GM23338 (cell line): Measurements from ENCODE around the gene FRMD3. TPM values are rescaled to one million over a fixed set of nuclear protein-coding genes. Genes with fewer than 3 reads are reported as not detected.

ENCODE experiments used
- ATAC-seq: fragments of 200-7000 bp; cut with Tn5 transposase; 3 replicates; pipeline ENCODE4 v1.9.1; 2020
- DNase-seq: peaks from one replicate; pipeline ENCODE4 v3.0.0-alpha.2; 2015; ENCODE audit warnings: low spot score
- H2AFZ ChIP-seq: fragments of 200-600 bp; sonication (generic); 2 replicates; pipeline ENCODE4 v1.8.0; 2016; ENCODE audit warnings: antibody characterized with exemption, mild to moderate bottlenecking, moderate library complexity
- H3F3A ChIP-seq: fragments of 200-600 bp; sonication (generic); replicated peaks from 2 replicates; pipeline ENCODE4 v1.8.0; 2017; ENCODE audit warnings: antibody characterized with exemption, mixed run types, low read depth
- H3K27ac ChIP-seq: fragments of 200-600 bp; sonication (generic); 2 replicates; pipeline ENCODE4 v1.6.1; 2016; ENCODE audit warnings: low read depth
- H3K27me3 ChIP-seq: fragments of 200-600 bp; sonication (generic); 2 replicates; pipeline ENCODE4 v1.8.0; 2016; ENCODE audit warnings: mild to moderate bottlenecking, mixed run types, moderate library complexity; ENCODE audit not compliant: insufficient read depth
- H3K36me3 ChIP-seq: fragments of 200-600 bp; sonication (generic); 2 replicates; pipeline ENCODE4 v1.8.0; 2016; ENCODE audit warnings: mild to moderate bottlenecking; ENCODE audit not compliant: insufficient read depth
- H3K4me1 ChIP-seq: fragments of 200-600 bp; sonication (generic); 2 replicates; pipeline ENCODE4 v1.8.0; 2016; ENCODE audit warnings: mild to moderate bottlenecking, moderate library complexity; ENCODE audit not compliant: insufficient read depth
- H3K4me2 ChIP-seq: fragments of 200-600 bp; sonication (generic); 2 replicates; pipeline ENCODE4 v1.7.1; 2017; ENCODE audit warnings: mixed run types
- H3K4me3 ChIP-seq: fragments of 200-600 bp; sonication (generic); 2 replicates; pipeline ENCODE4 v1.6.1; 2016; ENCODE audit warnings: mixed run types
- H3K79me2 ChIP-seq: fragments of 200-600 bp; sonication (generic); replicated peaks from 2 replicates; pipeline ENCODE4 v1.8.0; 2017; ENCODE audit warnings: mild to moderate bottlenecking; ENCODE audit not compliant: insufficient read depth
- H3K9me2 ChIP-seq: fragments of 200-600 bp; sonication (generic); 2 replicates; pipeline ENCODE4 v1.8.0; 2017; ENCODE audit not compliant: insufficient read depth
- H4K20me1 ChIP-seq: fragments of 200-600 bp; sonication (generic); replicated peaks from 2 replicates; pipeline ENCODE4 v1.8.0; 2017; ENCODE audit warnings: mild to moderate bottlenecking; ENCODE audit not compliant: insufficient read depth
- H3K27ac Mint-ChIP-seq: 2 replicates; pipeline ENCODE4 v1.8.0; 2020; ENCODE audit warnings: inconsistent platforms, mild to moderate bottlenecking, moderate library complexity, mixed read lengths
- H3K27me3 Mint-ChIP-seq: 3 replicates; pipeline ENCODE4 v1.8.0; 2022; ENCODE audit warnings: low read depth, mild to moderate bottlenecking, moderate library complexity, mixed read lengths, inconsistent platforms; ENCODE audit not compliant: insufficient read depth, poor library complexity
- H3K36me3 Mint-ChIP-seq: 3 replicates; pipeline ENCODE4 v1.8.0; 2021; ENCODE audit warnings: low read depth, mild to moderate bottlenecking, inconsistent platforms, moderate library complexity, mixed read lengths
- H3K4me1 Mint-ChIP-seq: 3 replicates; pipeline ENCODE4 v1.8.0; 2020; ENCODE audit warnings: mild to moderate bottlenecking, inconsistent platforms, mixed read lengths
- H3K4me3 Mint-ChIP-seq: 3 replicates; pipeline ENCODE4 v1.8.0; 2021; ENCODE audit warnings: moderate library complexity, mild to moderate bottlenecking, inconsistent platforms, mixed read lengths
- H3K9me3 Mint-ChIP-seq: 3 replicates; pipeline ENCODE4 v1.8.0; 2020; ENCODE audit warnings: moderate library complexity, mild to moderate bottlenecking, inconsistent platforms, mixed read lengths
- CREB1 ChIP-seq: fragments of 250-450 bp; sonication (Bioruptor Pico); IDR thresholded peaks from 2 replicates; pipeline ENCODE4 v1.5.0; 2020; ENCODE audit warnings: low read depth, mild to moderate bottlenecking, moderate library complexity
- EZH2 ChIP-seq: fragments of 200-600 bp; sonication (generic); IDR thresholded peaks from one replicate; pipeline ENCODE4 v1.8.0; 2017; ENCODE audit warnings: antibody characterized with exemption, mild to moderate bottlenecking, low read depth; ENCODE audit not compliant: unreplicated experiment
- EZH2phosphoT487 ChIP-seq: fragments of 200-600 bp; sonication (generic); IDR thresholded peaks from one replicate; pipeline ENCODE4 v1.8.1; 2018; ENCODE audit warnings: antibody characterized with exemption; ENCODE audit not compliant: unreplicated experiment
- JUNB ChIP-seq: IDR thresholded peaks from one replicate; pipeline ENCODE4 v1.6.1; 2016; ENCODE audit warnings: antibody characterized with exemption; ENCODE audit not compliant: unreplicated experiment
- NANOG ChIP-seq: IDR thresholded peaks from 2 replicates; pipeline ENCODE4 v1.6.1; 2016; ENCODE audit warnings: antibody characterized with exemption, borderline replicate concordance
- POLR2AphosphoS5 ChIP-seq: IDR thresholded peaks from 2 replicates; pipeline ENCODE4 v1.6.1; 2016; ENCODE audit warnings: antibody characterized with exemption, low read depth
- STAT1 ChIP-seq: IDR thresholded peaks from one replicate; pipeline ENCODE4 v1.6.1; 2016; ENCODE audit warnings: antibody characterized with exemption; ENCODE audit not compliant: unreplicated experiment
- ZNF114 ChIP-seq: fragments of 250-450 bp; sonication (Bioruptor Pico); IDR thresholded peaks from 2 replicates; pipeline ENCODE4 v1.5.0; 2020; ENCODE audit warnings: mild to moderate bottlenecking, moderate library complexity
- ZNF331 ChIP-seq: fragments of 250-450 bp; sonication (Bioruptor Pico); IDR thresholded peaks from 2 replicates; pipeline ENCODE4 v1.5.0; 2020; ENCODE audit warnings: low read depth, mild to moderate bottlenecking, moderate library complexity
- polyA plus RNA-seq: library from polyadenylated mRNA; unstranded; fragments of >200 nt; fragmentation: Nextera tagmentation; extraction: Ambion mirVana; gene quantifications from 2 replicates; pipeline ENCODE4 v1.2.1, GENCODE V29; 2016
- total RNA-seq: library from RNA; depleted of rRNA; stranded (reverse); fragments of >200 nt; shearing (Covaris generic); gene quantifications from 2 replicates; pipeline ENCODE4 v1.2.3, GENCODE V29; 2014
- TF ChIP-seq, protein P1 (sequence below), 2 experiments: fragments of 200-600 bp in 1 of 2; sonication (generic) in 1 of 2; conservative IDR thresholded peaks; 2 replicates each; pipeline versions ENCODE4 v1.5.1 to v1.6.1; 2016 to 2017; ENCODE audit warnings: antibody characterized with exemption in 2 of 2, low read depth in 2 of 2, mild to moderate bottlenecking in 2 of 2, moderate library complexity in 1 of 2
- TF ChIP-seq, protein P2 (sequence below): IDR thresholded peaks from one replicate; pipeline ENCODE4 v1.6.1; 2018; ENCODE audit warnings: antibody characterized with exemption; ENCODE audit not compliant: unreplicated experiment
- TF ChIP-seq, protein P3 (sequence below): IDR thresholded peaks from 2 replicates; pipeline ENCODE4 v1.6.1; 2016; ENCODE audit warnings: antibody characterized with exemption

Gene FRMD3
- total and polyA plus RNA-seq, 2 experiments from 2014 or later: 0.47 to 1.2 TPM

DNA sequence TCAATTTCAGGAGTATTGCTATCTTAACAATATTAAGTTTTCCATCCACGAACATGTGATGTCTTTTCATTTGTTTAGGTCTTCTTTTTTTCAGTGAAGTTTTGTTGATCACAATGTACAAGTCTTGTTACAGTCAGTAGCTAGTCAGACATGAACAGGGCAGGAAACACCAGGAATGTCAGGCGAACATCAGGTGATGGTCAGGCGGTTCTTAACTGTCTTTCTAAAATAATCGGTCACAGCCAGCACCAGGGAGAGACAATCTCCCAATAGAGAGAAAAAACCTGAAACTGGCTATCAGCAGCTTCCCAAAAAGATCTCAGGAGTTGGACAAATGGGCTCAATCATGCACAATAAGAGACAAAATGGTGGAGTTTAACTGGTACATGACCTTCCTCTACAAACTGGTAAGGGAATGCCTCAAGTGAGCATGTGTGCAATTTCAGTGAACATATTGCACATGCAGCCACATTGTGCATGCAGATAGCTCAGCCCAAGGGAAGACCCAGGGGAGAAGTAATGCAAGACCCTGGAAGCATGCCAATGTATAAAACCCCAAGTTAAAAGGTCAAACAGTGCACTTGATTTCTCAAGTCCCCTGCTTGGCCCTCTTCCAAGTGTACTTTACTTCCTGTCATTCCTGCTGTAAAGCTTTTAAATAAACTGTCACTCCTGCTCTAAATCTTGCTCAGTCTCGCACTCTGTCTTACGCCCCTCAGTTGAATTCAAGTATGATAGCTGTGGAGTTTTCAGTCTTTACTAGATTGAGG lies 299.1 kb downstream of the FRMD3 start:
- DNase-seq (no peak), ATAC-seq (no peak)
- Mint-ChIP-seq H3K27me3 (peaks cover 5% of the 10 kb centered on the region), H3K9me3 (no peaks in the 10 kb centered on the region; the same call in 2 of the 3 replicates), H3K4me3 (no peak overlapping the region), H3K27ac (no peak overlapping the region), H3K36me3 (no peaks in the 10 kb centered on the region), H3K4me1 (peaks cover 25% of the 10 kb centered on the region)
- peaks cover 6% of the 10 kb centered on the region; the same call in 1 of the 2 replicates for H3K9me2 ChIP-seq
- peaks cover 21% of the 10 kb centered on the region for H3K4me1 ChIP-seq
- no peaks in the 10 kb centered on the region for H4K20me1 ChIP-seq
- no peak overlapping the region for H3K4me3 ChIP-seq
- H3F3A ChIP-seq: no peaks in the 10 kb centered on the region
- no peaks in the 10 kb centered on the region for H3K79me2 ChIP-seq
- H3K27ac ChIP-seq: no peak overlapping the region
- TF ChIP-seq, protein P1, sequence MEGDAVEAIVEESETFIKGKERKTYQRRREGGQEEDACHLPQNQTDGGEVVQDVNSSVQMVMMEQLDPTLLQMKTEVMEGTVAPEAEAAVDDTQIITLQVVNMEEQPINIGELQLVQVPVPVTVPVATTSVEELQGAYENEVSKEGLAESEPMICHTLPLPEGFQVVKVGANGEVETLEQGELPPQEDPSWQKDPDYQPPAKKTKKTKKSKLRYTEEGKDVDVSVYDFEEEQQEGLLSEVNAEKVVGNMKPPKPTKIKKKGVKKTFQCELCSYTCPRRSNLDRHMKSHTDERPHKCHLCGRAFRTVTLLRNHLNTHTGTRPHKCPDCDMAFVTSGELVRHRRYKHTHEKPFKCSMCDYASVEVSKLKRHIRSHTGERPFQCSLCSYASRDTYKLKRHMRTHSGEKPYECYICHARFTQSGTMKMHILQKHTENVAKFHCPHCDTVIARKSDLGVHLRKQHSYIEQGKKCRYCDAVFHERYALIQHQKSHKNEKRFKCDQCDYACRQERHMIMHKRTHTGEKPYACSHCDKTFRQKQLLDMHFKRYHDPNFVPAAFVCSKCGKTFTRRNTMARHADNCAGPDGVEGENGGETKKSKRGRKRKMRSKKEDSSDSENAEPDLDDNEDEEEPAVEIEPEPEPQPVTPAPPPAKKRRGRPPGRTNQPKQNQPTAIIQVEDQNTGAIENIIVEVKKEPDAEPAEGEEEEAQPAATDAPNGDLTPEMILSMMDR (conservative IDR thresholded peaks at IDR 0.05; ENCODE audit: low read depth in 2 of 2): no peak
- TF ChIP-seq, protein P2, sequence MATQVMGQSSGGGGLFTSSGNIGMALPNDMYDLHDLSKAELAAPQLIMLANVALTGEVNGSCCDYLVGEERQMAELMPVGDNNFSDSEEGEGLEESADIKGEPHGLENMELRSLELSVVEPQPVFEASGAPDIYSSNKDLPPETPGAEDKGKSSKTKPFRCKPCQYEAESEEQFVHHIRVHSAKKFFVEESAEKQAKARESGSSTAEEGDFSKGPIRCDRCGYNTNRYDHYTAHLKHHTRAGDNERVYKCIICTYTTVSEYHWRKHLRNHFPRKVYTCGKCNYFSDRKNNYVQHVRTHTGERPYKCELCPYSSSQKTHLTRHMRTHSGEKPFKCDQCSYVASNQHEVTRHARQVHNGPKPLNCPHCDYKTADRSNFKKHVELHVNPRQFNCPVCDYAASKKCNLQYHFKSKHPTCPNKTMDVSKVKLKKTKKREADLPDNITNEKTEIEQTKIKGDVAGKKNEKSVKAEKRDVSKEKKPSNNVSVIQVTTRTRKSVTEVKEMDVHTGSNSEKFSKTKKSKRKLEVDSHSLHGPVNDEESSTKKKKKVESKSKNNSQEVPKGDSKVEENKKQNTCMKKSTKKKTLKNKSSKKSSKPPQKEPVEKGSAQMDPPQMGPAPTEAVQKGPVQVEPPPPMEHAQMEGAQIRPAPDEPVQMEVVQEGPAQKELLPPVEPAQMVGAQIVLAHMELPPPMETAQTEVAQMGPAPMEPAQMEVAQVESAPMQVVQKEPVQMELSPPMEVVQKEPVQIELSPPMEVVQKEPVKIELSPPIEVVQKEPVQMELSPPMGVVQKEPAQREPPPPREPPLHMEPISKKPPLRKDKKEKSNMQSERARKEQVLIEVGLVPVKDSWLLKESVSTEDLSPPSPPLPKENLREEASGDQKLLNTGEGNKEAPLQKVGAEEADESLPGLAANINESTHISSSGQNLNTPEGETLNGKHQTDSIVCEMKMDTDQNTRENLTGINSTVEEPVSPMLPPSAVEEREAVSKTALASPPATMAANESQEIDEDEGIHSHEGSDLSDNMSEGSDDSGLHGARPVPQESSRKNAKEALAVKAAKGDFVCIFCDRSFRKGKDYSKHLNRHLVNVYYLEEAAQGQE: no peak
- TF ChIP-seq ZNF114 (CRISPR knock-in tag): no peak
- no peaks in the 10 kb centered on the region for H3K36me3 ChIP-seq
- no peak overlapping the region for H3K4me2 ChIP-seq
- H3K27me3 ChIP-seq: no peaks in the 10 kb centered on the region
- no peak overlapping the region for H2AFZ ChIP-seq

DNA sequence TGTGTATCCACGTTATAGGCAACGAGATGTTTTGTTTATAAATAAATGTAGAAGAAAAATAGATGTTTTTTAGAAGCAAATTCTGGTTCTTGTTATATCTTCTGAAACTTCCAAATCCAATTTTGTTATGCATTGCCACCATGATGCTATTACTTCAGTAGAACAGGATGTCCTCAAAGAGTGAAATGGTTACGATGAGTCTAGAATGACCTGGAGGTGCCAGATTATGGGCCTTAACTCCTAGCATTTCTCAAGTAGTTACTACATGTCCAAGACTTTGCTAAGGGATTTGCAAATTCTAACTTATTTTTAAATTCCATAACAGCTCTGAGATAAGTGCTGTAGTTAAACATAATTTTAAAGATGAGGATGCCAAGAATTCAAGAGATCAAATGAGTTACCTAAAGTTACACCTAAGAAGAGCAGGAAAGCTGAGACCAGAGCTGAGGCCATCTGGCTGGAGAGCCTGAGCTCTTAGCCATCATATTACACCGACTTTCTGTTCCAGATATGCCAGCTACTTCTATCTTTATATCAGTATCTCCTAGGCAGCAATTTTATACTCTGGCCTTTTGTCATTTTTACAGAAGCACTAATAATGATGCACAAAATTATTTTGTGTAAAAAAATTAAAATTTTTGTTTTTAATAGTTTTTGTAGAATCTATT lies 302.0 kb downstream of the FRMD3 start:
- Histone ChIP-seq H3K27me3 (no peaks in the 10 kb centered on the region), H2AFZ (no peak overlapping the region), H3K36me3 (no peaks in the 10 kb centered on the region), H3K4me3 (no peak overlapping the region), H3F3A (no peaks in the 10 kb centered on the region), H3K4me1 (peaks cover 20% of the 10 kb centered on the region), H3K9me2 (no peaks in the 10 kb centered on the region), H3K79me2 (no peaks in the 10 kb centered on the region), H4K20me1 (no peaks in the 10 kb centered on the region), H3K4me2 (0 out of 2 replicates have a peak overlapping the region, but pooled peaks have one; percentile 12), H3K27ac (no peak overlapping the region)
- no peak overlapping the region for H3K27ac Mint-ChIP-seq
- H3K9me3 Mint-ChIP-seq: no peaks in the 10 kb centered on the region
- no peaks in the 10 kb centered on the region; the same call in 2 of the 3 replicates for H3K36me3 Mint-ChIP-seq
- H3K4me3 Mint-ChIP-seq: no peak overlapping the region
- no peak for ATAC-seq
- peaks cover 5% of the 10 kb centered on the region for H3K27me3 Mint-ChIP-seq
- no peak for DNase-seq
- peaks cover 24% of the 10 kb centered on the region for H3K4me1 Mint-ChIP-seq
- no peak for TF ChIP-seq CREB1 (CRISPR knock-in tag)
- TF ChIP-seq POLR2AphosphoS5: no peak
- TF ChIP-seq, protein P3, sequence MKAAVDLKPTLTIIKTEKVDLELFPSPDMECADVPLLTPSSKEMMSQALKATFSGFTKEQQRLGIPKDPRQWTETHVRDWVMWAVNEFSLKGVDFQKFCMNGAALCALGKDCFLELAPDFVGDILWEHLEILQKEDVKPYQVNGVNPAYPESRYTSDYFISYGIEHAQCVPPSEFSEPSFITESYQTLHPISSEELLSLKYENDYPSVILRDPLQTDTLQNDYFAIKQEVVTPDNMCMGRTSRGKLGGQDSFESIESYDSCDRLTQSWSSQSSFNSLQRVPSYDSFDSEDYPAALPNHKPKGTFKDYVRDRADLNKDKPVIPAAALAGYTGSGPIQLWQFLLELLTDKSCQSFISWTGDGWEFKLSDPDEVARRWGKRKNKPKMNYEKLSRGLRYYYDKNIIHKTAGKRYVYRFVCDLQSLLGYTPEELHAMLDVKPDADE: no peak
- TF ChIP-seq ZNF331 (CRISPR knock-in tag): no peak
- TF ChIP-seq ZNF114 (CRISPR knock-in tag): no peak
- no peak for TF ChIP-seq EZH2
- TF ChIP-seq JUNB: no peak
- TF ChIP-seq STAT1: no peak
- no peak for TF ChIP-seq EZH2phosphoT487
- TF ChIP-seq NANOG: no peak
